Peyer's patch (tissue), 4 donors: Measurements from ENCODE around the gene RUNDC3A. TPM values are rescaled to one million over a fixed set of nuclear protein-coding genes. Genes with fewer than 3 reads are reported as not detected.

ENCODE experiments used
- DNase-seq, 3 donors: peaks; one replicate each; pipeline ENCODE4 v3.0.0-alpha.2; 2017 to 2019
- H3K27ac ChIP-seq, 4 donors: fragments of 200-600 bp; sonication (generic); one replicate each; pipeline ENCODE4 v1.5.1; 2016 to 2019
- H3K27me3 ChIP-seq, 2 donors: fragments of 200-600 bp; sonication (generic); one replicate each; pipeline ENCODE4 v1.5.1; 2019
- H3K36me3 ChIP-seq, 3 donors: fragments of 200-600 bp; sonication (generic); one replicate each; pipeline ENCODE4 v1.5.1; 2016 to 2019
- H3K4me1 ChIP-seq, 4 donors: fragments of 200-600 bp; sonication (generic); one replicate each; pipeline ENCODE4 v1.5.1; 2016 to 2019
- H3K4me3 ChIP-seq, 4 donors: fragments of 200-600 bp; sonication (generic); 1 replicate in 3 of 4; 2 replicates in 1 of 4; pipeline ENCODE4 v1.5.1; 2016 to 2019; ENCODE audit warnings: mild to moderate bottlenecking in 1 of 4
- H3K9me3 ChIP-seq, 4 donors: fragments of 200-600 bp; sonication (generic); one replicate each; pipeline ENCODE4 v1.5.1; 2016 to 2019; ENCODE audit warnings: mild to moderate bottlenecking in 1 of 4
- CTCF ChIP-seq, 6 experiments: fragments of 450-650 bp in 4 of 6; fragments of 200-600 bp in 2 of 6; sonication (generic) in 1 of 6; IDR thresholded peaks; one replicate each; pipeline ENCODE4 v1.5.1; 2017 to 2019; ENCODE audit warnings: antibody characterized with exemption in 6 of 6, mild to moderate bottlenecking in 3 of 6, moderate library complexity in 1 of 6
- POLR2A ChIP-seq, 2 donors: fragments of 450-650 bp; IDR thresholded peaks; one replicate each; pipeline ENCODE4 v1.5.1; 2017; ENCODE audit warnings: antibody characterized with exemption in 2 of 2, mild to moderate bottlenecking in 2 of 2, moderate library complexity in 2 of 2
- total RNA-seq, 4 donors: library from RNA; depleted of rRNA; stranded (reverse); fragments of >200 nt; gene quantifications; one replicate each; pipeline ENCODE4 v1.1.0, GENCODE V29; 2016

RUNDC3A gene
- total RNA-seq, 4 donors from 2014 or later: 0.88 to 14.9 (median 3.8) TPM

DNA sequence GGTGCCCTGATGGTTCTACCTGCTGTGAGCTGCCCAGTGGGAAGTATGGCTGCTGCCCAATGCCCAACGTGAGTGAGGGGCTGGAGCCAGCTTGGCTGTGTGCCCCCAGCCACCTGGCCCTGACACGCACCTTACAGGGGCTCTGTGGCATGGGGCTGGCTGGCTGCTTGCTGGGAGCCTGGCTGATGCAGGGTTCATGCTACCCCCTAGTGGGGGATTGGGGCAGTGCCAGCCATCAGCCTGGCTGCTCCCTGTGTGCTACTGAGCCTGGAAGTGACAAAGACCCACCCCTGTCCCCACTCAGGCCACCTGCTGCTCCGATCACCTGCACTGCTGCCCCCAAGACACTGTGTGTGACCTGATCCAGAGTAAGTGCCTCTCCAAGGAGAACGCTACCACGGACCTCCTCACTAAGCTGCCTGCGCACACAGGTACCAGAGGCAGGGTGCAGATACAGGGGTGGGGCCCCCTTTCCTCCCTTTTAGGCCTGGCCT lies 42.4 kb downstream of the RUNDC3A start:
- Histone ChIP-seq H3K27me3 (no peaks in the 10 kb centered on the region), H3K4me1 (peaks cover 0 to 15% (median 11%) of the 10 kb centered on the region in 4 donors), H3K36me3 (peaks cover 0 to 46% (median 0%) of the 10 kb centered on the region in 3 donors), H3K27ac (no peak overlapping the region), H3K9me3 (no peaks in the 10 kb centered on the region), H3K4me3 (no peak overlapping the region)
- DNase-seq: peak; percentile 76 to 86 (median 78)
- no peak for TF ChIP-seq POLR2A (IDR thresholded peaks at IDR 0.05)
- peak; percentile 69 to 86 (median 74) for TF ChIP-seq CTCF (IDR thresholded peaks at IDR 0.05)

GRCh38 chr17:44351464-44351863 lies 43.1 kb downstream of the RUNDC3A start:
- no peak for TF ChIP-seq POLR2A (IDR thresholded peaks at IDR 0.05)
- TF ChIP-seq CTCF (IDR thresholded peaks at IDR 0.05): no peak
- Histone ChIP-seq H3K9me3 (no peaks in the 10 kb centered on the region), H3K4me1 (peaks cover 0 to 10% (median 7%) of the 10 kb centered on the region in 4 donors), H3K36me3 (peaks cover 0 to 46% (median 0%) of the 10 kb centered on the region in 3 donors), H3K27me3 (no peaks in the 10 kb centered on the region), H3K4me3 (no peak overlapping the region), H3K27ac (no peak overlapping the region)
- DNase-seq: no peak

DNA sequence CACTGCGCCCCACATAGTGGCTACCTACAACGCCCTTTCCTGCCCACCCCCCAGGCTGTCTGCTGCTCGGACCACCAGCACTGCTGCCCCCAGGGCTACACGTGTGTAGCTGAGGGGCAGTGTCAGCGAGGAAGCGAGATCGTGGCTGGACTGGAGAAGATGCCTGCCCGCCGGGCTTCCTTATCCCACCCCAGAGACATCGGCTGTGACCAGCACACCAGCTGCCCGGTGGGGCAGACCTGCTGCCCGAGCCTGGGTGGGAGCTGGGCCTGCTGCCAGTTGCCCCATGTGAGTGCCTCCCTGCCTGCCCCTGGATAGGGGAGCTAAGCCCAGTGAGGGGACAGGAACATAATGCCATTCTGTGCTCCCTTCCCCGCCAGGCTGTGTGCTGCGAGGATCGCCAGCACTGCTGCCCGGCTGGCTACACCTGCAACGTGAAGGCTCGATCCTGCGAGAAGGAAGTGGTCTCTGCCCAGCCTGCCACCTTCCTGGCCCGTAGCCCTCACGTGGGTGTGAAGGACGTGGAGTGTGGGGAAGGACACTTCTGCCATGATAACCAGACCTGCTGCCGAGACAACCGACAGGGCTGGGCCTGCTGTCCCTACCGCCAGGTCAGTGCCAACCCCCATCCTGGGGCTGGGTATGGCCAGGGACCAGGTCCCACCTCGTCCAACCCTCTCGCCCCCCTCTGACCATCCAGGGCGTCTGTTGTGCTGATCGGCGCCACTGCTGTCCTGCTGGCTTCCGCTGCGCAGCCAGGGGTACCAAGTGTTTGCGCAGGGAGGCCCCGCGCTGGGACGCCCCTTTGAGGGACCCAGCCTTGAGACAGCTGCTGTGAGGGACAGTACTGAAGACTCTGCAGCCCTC lies 43.8 kb downstream of the RUNDC3A start:
- no peaks in the 10 kb centered on the region for H3K9me3 ChIP-seq
- H3K4me1 ChIP-seq: peaks cover 0 to 10% (median 7%) of the 10 kb centered on the region in 4 donors
- peaks cover 0 to 46% (median 0%) of the 10 kb centered on the region in 3 donors for H3K36me3 ChIP-seq
- H3K27ac ChIP-seq: no peak overlapping the region
- H3K4me3 ChIP-seq: no peak overlapping the region
- no peak for DNase-seq
- no peaks in the 10 kb centered on the region for H3K27me3 ChIP-seq
- TF ChIP-seq POLR2A (IDR thresholded peaks at IDR 0.05): no peak
- no peak for TF ChIP-seq CTCF (IDR thresholded peaks at IDR 0.05)

DNA sequence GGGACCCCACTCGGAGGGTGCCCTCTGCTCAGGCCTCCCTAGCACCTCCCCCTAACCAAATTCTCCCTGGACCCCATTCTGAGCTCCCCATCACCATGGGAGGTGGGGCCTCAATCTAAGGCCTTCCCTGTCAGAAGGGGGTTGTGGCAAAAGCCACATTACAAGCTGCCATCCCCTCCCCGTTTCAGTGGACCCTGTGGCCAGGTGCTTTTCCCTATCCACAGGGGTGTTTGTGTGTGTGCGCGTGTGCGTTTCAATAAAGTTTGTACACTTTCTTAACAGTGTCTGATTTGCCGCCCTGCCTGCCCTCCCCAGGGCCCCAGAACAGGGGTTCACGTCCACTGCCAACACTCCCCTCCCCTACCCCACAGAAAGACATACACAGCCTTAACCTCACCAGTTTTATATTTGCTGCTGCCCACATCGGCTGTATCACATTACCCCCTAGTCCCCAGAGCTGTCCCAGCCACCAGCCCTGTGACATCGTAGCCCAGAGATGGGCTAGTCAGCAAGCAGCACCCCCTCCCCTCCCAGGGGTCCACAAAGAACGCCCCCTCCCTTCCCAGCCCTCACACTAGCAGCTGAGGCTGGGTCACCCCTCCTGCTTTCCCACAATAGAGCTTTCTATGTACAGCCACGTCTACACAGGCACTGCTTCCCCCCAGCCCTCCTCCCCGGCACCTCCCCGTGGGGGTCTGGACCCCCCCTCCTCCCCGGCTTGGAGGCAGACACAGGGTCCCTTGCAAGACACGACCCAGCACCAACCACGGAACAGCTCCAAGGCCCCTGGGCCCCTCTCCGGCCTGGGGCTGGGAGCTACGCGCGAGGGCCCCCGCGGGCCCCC lies 44.6 kb downstream of the RUNDC3A start:
- H3K36me3 ChIP-seq: peaks cover 0 to 46% (median 0%) of the 10 kb centered on the region in 3 donors

More for the DNA sequence above, 44.6 kb downstream of the RUNDC3A start:
- peak overlapping the region; percentile 41 to 60 (median 56) for H3K4me3 ChIP-seq
- no peak for DNase-seq
- TF ChIP-seq CTCF (IDR thresholded peaks at IDR 0.05) (no peak), POLR2A (IDR thresholded peaks at IDR 0.05) (no peak)
- H3K4me1 ChIP-seq: peaks cover 0 to 10% (median 4%) of the 10 kb centered on the region in 4 donors
- H3K27me3 ChIP-seq: no peaks in the 10 kb centered on the region
- H3K9me3 ChIP-seq: no peaks in the 10 kb centered on the region
- H3K27ac ChIP-seq: peak overlapping the region in 1 of 4 donors; percentile 69
